Mucosa of descending colon (tissue), 3 donors: ENCODE measurements around the gene PLCB4. TPM values are rescaled to one million over a fixed set of nuclear protein-coding genes. Genes with fewer than 3 reads are reported as not detected.

Source experiments
- ATAC-seq: fragments of 200-7000 bp; cut with Tn5 transposase; one replicate; pipeline ENCODE4 v1.9.1; 2020; ENCODE audit warnings: mild to moderate bottlenecking, moderate library complexity
- DNase-seq, 3 donors: peaks; one replicate each; pipeline ENCODE4 v3.0.0-alpha.2; 2020
- H3K36me3 ChIP-seq: fragments of 200-600 bp; one replicate; pipeline ENCODE4 v1.8.0; 2021; ENCODE audit warnings: low read depth, mild to moderate bottlenecking
- H3K4me1 ChIP-seq: fragments of 200-600 bp; one replicate; pipeline ENCODE4 v1.8.0; 2021; ENCODE audit warnings: low read depth, mild to moderate bottlenecking
- H3K4me3 ChIP-seq: fragments of 200-600 bp; one replicate; pipeline ENCODE4 v1.8.0; 2021; ENCODE audit warnings: mild to moderate bottlenecking
- H3K9me3 ChIP-seq: fragments of 200-600 bp; one replicate; pipeline ENCODE4 v1.8.0; 2021; ENCODE audit warnings: mild to moderate bottlenecking
- CTCF ChIP-seq: fragments of 200-600 bp; IDR thresholded peaks from one replicate; pipeline ENCODE4 v1.8.0; 2022; ENCODE audit warnings: antibody characterized with exemption, mild to moderate bottlenecking
- intact Hi-C, 2 donors: fragments of 100-400 bp; cut with DNase I in 1 of 2; cut with micrococcal nuclease in 1 of 2; formaldehyde crosslinking; loops; one replicate each; pipeline versions ENCODE4 v1.11.0 to v1.11.1; 2022; cut with DNase I, micrococcal nuclease
- total RNA-seq, 3 donors: library from RNA; stranded (reverse); fragmentation: NEBNext Ultra II Directional in 2 of 3; extraction: Animal tissue kit (Norgen Biotek cat#: 25700) in 2 of 3; gene quantifications; one replicate each; pipeline versions ENCODE4 v1.2.1 to v1.2.4, GENCODE V29; 2021 to 2023
- donor health status: DM: no; HTN: no; CAD: no; lungs with moderate emphysema.
- donor health status: DM: no; HTN: no; CAD: no.
- donor health status: DM: no; HTN: yes; CAD: no.

The PLCB4 gene
- total RNA-seq, 3 donors from 2014 or later: 37.8 to 55.0 (median 51.2) TPM

- DNase-seq (no peak), ATAC-seq (no peak)
- Histone ChIP-seq H3K4me1 (peaks cover 3% of the 10 kb centered on the region), H3K9me3 (no peaks in the 10 kb centered on the region), H3K36me3 (no peaks in the 10 kb centered on the region), H3K4me3 (no peak overlapping the region)
- intact Hi-C loops: no loop called here
- TF ChIP-seq CTCF: no peak
Observed at GRCh38 chr20:9515741-9516233, 446.9 kb downstream of the PLCB4 start.

GRCh38 chr20:9516234-9516871 lies 447.5 kb downstream of the PLCB4 start:
- H3K36me3 ChIP-seq: no peaks in the 10 kb centered on the region
- no peaks in the 10 kb centered on the region for H3K9me3 ChIP-seq
- H3K4me1 ChIP-seq: peaks cover 3% of the 10 kb centered on the region
- H3K4me3 ChIP-seq: no peak overlapping the region
- ATAC-seq: no peak
- no peak for DNase-seq
- no peak for TF ChIP-seq CTCF
- intact Hi-C loops: no loop called here

- intact Hi-C loops: no loop called here
- H3K9me3 ChIP-seq: no peaks in the 10 kb centered on the region
- ATAC-seq: no peak
- TF ChIP-seq CTCF: no peak
- no peak for DNase-seq
- no peaks in the 10 kb centered on the region for H3K36me3 ChIP-seq
- peaks cover 3% of the 10 kb centered on the region for H3K4me1 ChIP-seq
- H3K4me3 ChIP-seq: no peak overlapping the region
Observed at GRCh38 chr20:9517297-9518162, 448.6 kb downstream of the PLCB4 start.

- no peak for TF ChIP-seq CTCF
- intact Hi-C loops: no loop called here
- Histone ChIP-seq H3K4me3 (no peak overlapping the region), H3K36me3 (no peaks in the 10 kb centered on the region), H3K9me3 (no peaks in the 10 kb centered on the region), H3K4me1 (peaks cover 3% of the 10 kb centered on the region)
- no peak for ATAC-seq
- DNase-seq: no peak
Observed at GRCh38 chr20:9518576-9519175, 449.8 kb downstream of the PLCB4 start.

- Histone ChIP-seq H3K4me3 (no peak overlapping the region), H3K36me3 (no peaks in the 10 kb centered on the region), H3K9me3 (no peaks in the 10 kb centered on the region), H3K4me1 (no peaks in the 10 kb centered on the region)
- no peak for ATAC-seq
- no peak for TF ChIP-seq CTCF
- intact Hi-C loops: no loop called here
- DNase-seq: no peak
Observed at GRCh38 chr20:9520086-9520485, 451.2 kb downstream of the PLCB4 start.
